Measurements from ENCODE around the gene INO80. TPM values are rescaled to one million over a fixed set of nuclear protein-coding genes. Genes with fewer than 3 reads are reported as not detected.
A peak's percentile ranks its signal among the peaks of the same experiment; 100 is the strongest.

INO80 gene
- total RNA-seq, 1 donor from 2014 or later = 33.9 TPM

DNA sequence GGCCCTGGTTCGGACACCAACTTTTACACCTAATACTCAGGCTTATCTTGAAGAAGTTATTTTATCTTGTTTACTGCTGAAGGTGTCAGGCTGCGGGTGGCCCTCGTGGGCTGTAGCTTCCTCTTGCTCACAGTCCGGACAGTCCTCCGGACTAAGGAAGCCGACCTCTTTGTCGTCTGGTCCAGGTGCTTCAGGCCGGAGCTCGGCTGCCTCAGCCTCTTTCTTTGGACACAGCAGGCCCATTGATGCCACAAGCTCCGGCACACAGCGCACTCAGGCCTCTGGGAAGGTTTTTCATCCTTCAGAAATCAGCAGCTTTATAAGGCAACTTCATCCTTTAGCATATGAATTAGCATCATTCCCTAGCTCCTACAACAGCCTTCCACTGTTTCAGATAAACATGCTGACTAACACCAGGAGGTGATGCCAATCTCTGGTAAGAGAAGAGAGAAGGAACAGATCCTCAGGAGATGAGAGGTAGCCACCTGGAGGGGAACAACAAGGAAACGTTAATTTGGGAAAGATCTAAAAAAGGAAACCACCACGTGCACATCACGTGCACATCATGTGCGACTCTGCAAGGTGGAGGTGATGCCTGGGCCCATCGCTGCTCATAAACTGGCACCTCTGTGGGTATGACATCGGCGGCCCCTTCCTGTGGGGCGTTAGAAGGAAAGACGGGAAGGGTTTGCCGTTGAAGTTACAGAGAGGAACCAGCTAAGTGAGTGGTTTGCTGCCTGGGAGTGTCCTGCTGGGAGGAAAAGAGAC lies 167.2 kb downstream of the INO80 start:
- no peak for DNase-seq (ENCODE audit: low read depth)

GRCh38 chr15:40944510-40945296 lies 171.4 kb downstream of the INO80 start:
- no peak for DNase-seq (ENCODE audit: low read depth)

- DNase-seq (ENCODE audit: low read depth) = no peak
Observed at GRCh38 chr15:40943764-40944365, 172.2 kb downstream of the INO80 start.

DNA sequence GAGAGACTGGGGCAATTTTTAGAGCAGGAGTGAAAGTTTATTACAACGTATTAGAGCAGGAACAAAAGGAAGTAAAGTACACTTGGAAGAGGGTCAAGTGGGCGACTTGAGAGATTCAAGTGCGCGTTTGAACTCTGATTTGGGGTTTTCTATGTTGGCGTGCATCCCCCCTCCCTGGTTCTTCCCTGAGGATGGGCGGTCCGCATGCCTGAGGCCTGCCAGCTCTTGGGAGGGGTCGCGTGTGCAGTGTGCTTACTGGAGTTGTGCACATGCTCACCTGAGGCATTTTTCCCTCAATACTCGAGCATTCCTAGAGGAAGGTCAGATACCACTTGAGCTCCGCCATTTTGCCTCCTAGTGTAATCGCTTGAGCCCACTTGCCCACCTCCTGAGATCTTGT lies 173.2 kb downstream of the INO80 start:
- no peak for DNase-seq (ENCODE audit: low read depth)

- DNase-seq (ENCODE audit: low read depth) = no peak
Observed at GRCh38 chr15:40942337-40942854, 173.7 kb downstream of the INO80 start.

DNA sequence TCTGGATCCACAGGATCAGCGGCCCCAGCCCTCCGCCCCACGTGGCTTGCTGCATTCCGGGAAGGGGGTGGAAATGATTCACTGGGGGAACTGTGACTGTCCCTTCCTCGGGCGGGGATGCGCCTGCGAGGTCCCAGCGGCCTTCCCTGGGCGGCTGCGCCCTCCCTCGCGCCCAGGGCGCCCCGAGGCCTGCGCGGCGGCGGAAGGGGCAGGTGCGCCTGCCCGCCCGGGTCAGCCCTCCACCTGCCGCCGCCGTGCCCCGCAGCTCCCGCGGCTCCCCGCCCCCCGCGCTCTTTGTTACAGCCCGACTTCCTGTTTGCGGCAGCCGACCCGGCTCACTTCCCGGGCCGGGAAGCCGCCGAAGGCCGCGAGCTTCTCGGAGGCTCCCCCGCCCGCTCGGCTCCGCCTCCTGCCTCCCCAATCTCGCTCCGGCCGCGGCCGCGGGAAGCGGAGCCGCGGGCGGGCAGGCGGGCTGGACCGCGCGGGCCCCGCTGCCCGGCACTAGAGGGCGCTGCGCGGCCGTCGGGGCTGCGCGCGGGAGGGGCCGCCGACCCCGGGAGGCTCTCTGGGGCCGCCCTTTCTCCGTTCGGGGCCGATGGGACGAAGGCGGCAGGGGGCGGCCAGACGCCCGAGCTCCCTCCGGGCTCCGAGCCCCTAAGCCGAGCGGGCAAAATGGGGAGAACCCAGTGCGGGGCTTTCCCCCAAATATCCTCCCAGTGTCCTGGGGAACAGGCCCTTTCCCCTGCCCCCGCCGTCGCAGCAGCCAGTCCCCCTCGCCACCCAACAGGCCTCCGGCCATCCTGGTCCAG lies 174.3 kb downstream of the INO80 start:
- peak; percentile 31 for DNase-seq (ENCODE audit: low read depth)

GRCh38 chr15:40941068-40941527 lies 175.0 kb downstream of the INO80 start:
- DNase-seq (ENCODE audit: low read depth) = no peak

DNA sequence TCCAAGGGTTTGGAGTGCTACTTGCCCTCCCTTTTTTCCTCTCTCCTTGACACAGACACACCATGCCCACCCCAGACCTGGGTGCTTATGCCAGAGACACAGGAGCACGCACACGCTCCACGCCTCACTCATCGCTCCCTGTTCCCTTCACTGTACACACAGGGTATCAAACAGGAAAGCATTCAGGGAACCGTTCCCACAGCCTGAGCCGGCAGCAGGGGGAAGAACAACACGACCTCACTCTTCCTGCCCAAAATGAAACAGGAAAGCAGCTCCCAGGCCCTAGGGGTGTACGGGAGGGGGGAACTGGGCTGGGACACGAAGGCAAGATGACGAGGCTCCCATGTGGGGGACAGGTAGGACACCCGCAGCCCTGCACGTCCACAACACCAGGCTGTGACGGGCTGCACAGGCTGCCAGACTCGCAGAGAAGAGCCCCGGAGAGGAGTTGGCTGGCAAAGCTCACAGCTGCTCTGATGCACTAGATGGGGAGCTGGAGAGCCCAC lies 175.7 kb downstream of the INO80 start:
- no peak for DNase-seq (ENCODE audit: low read depth)

- DNase-seq (ENCODE audit: low read depth) = no peak
Observed at GRCh38 chr15:40938536-40938870, 177.6 kb downstream of the INO80 start.

DNA sequence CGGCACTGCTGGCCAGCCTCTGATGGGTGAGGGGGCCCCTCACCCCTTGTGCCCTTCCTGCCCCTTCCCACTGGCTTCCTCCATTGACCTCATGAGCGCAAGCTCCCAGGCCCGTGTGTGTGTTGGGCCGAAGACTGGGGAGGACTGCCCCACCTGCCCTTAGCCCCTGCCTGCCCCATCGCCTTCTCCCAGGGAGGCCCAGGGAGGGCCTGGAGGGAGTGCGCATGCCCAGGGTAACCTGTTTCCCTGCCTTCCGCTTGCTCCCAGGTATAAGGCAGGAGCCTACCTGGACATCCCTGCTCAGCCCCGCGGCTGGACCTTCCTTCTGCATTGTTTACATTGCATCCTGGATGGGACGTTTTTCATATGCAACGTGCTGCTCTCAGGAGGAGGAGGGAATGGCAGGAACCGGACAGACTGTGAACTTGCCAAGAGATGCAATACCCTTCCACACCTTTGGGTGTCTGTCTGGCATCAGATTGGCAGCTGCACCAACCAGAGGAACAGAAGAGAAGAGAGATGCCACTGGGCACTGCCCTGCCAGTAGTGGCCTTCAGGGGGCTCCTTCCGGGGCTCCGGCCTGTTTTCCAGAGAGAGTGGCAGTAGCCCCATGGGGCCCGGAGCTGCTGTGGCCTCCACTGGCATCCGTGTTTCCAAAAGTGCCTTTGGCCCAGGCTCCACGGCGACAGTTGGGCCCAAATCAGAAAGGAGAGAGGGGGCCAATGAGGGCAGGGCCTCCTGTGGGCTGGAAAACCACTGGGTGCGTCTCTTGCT lies 178.1 kb downstream of the INO80 start:
- peak; percentile 54 for DNase-seq (ENCODE audit: low read depth)

GRCh38 chr15:40936709-40937666 lies 179.1 kb downstream of the INO80 start:
- no peak for DNase-seq (ENCODE audit: low read depth)

DNA sequence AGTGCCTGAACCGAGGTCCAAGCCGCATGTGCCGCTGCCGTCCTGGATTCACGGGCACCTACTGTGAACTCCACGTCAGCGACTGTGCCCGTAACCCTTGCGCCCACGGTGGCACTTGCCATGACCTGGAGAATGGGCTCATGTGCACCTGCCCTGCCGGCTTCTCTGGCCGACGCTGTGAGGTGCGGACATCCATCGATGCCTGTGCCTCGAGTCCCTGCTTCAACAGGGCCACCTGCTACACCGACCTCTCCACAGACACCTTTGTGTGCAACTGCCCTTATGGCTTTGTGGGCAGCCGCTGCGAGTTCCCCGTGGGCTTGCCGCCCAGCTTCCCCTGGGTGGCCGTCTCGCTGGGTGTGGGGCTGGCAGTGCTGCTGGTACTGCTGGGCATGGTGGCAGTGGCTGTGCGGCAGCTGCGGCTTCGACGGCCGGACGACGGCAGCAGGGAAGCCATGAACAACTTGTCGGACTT lies 179.8 kb downstream of the INO80 start:
- DNase-seq (ENCODE audit: low read depth) = no peak

- DNase-seq (ENCODE audit: low read depth) = no peak
Observed at GRCh38 chr15:40934457-40934856, 181.6 kb downstream of the INO80 start.

DNA sequence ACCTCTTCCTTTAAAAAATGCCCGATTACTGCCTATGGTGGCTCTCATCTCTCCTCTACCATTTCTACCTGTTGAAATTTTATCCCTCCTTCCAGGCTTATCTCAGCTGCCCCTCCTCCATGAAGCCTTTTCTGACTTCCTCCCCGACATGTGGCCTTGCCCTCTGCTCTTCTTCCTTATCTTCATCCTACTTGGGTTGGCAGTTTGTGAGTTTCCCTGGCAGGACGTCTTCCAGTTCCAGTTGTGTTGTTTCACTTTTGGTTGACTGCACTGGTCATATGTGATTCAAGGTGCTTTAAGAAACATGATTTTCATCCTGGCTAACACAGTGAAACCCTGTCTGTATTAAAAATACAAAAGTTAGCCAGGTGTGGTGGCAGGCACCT lies 182.6 kb downstream of the INO80 start:
- DNase-seq (ENCODE audit: low read depth) = no peak

GRCh38 chr15:40932649-40933516 lies 183.2 kb downstream of the INO80 start:
- no peak for DNase-seq (ENCODE audit: low read depth)

- no peak for DNase-seq (ENCODE audit: low read depth)
Observed at GRCh38 chr15:40932156-40932555, 183.9 kb downstream of the INO80 start.

DNA sequence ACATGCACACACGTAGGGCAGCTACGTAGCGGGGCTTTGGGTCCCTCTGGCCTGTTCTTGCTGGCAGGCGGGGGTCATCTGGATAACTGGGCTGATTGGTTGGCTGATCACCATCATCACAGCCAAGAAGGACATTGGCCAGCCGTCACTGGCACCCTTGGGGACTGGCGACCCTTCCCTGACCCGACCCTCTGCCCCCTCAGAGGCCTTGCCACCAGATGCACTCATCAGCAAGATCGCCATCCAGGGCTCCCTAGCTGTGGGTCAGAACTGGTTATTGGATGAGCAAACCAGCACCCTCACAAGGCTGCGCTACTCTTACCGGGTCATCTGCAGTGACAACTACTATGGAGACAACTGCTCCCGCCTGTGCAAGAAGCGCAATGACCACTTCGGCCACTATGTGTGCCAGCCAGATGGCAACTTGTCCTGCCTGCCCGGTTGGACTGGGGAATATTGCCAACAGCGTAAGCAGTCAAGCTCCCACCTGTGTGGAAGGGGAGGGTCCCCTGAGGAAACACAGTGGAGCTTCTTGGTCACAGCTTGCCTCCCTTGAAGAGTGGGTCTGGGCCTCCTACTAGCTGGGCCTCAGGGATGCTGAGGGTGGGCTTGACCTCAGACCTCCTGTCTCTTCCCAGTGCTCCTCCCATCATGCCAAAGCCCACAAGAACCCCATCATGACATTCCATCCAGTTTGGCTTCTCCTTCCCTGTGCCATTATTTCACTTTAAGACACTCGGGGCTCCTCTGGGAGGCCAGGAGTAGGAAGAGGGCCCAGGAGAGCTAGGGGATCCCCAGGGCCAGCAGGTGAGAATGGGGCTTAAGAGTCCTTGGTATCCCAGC lies 184.6 kb downstream of the INO80 start:
- DNase-seq (ENCODE audit: low read depth) = no peak

Measured in renal cortical epithelial cell (primary cell).